Testis (tissue), 2 donors: ENCODE data around the gene OR1L1.

Source experiments
- POLR2A ChIP-seq: fragments of 450-650 bp; IDR thresholded peaks from one replicate; pipeline ENCODE4 v1.6.1; 2017; ENCODE audit warnings: antibody characterized with exemption, mild to moderate bottlenecking, moderate library complexity
- TF ChIP-seq, protein P1 (sequence below), 3 experiments: fragments of 450-650 bp in 2 of 3; fragments of 200-600 bp in 1 of 3; sonication (generic) in 1 of 3; IDR thresholded peaks; one replicate each; pipeline ENCODE4 v1.5.1; 2016 to 2019; ENCODE audit warnings: antibody characterized with exemption in 3 of 3, mild to moderate bottlenecking in 2 of 3, moderate library complexity in 1 of 3

DNA sequence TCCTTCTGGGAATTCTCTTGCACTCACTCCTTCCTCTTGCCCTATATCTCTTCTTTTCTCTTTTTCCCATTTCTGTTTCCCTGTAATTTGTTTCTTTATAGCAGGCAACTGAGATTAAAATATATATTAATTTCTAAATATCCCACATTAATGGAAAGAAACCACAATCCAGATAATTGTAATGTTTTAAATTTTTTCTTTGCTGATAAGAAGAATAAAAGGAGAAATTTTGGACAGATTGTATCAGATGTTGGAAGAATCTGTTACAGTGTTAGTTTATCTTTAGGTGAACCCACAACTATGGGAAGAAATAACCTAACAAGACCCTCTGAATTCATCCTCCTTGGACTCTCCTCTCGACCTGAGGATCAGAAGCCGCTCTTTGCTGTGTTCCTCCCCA is at the start of gene OR1L1:
- TF ChIP-seq, protein P1, sequence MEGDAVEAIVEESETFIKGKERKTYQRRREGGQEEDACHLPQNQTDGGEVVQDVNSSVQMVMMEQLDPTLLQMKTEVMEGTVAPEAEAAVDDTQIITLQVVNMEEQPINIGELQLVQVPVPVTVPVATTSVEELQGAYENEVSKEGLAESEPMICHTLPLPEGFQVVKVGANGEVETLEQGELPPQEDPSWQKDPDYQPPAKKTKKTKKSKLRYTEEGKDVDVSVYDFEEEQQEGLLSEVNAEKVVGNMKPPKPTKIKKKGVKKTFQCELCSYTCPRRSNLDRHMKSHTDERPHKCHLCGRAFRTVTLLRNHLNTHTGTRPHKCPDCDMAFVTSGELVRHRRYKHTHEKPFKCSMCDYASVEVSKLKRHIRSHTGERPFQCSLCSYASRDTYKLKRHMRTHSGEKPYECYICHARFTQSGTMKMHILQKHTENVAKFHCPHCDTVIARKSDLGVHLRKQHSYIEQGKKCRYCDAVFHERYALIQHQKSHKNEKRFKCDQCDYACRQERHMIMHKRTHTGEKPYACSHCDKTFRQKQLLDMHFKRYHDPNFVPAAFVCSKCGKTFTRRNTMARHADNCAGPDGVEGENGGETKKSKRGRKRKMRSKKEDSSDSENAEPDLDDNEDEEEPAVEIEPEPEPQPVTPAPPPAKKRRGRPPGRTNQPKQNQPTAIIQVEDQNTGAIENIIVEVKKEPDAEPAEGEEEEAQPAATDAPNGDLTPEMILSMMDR (IDR thresholded peaks at IDR 0.05): no peak
- no peak for TF ChIP-seq POLR2A
